ENCODE measurements around the gene NTHL1. TPM values are rescaled to one million over a fixed set of nuclear protein-coding genes. Genes with fewer than 3 reads are reported as not detected.

Gene NTHL1
- total RNA-seq, 1 experiment from 2014 or later = 52.0 TPM

GRCh38 chr16:2082983-2083364, 35.3 kb upstream of the NTHL1 start:
- H3K9me3 ChIP-seq (ENCODE audit: control insufficient read depth, low read depth, low read length) = no peaks in the 10 kb centered on the region
- no peak overlapping the region for H3K4me3 Mint-ChIP-seq
- H3K56ac ChIP-seq (ENCODE audit: insufficient read length, low read depth, low read length) = no peak overlapping the region
- H3K9ac ChIP-seq (ENCODE audit: extremely low read depth, insufficient read length, low read length) = no peak overlapping the region
- no peaks in the 10 kb centered on the region for H3K23me2 ChIP-seq (ENCODE audit: insufficient read length, low read depth, low read length, poor library complexity, severe bottlenecking)
- no peak overlapping the region for H4K8ac ChIP-seq (replicated peaks; ENCODE audit: insufficient read length, low read depth, low read length)
- H2BK120ac ChIP-seq (ENCODE audit: low read depth, low read length, poor library complexity, severe bottlenecking) = no peak overlapping the region
- peak overlapping the region in 1 of 3 experiments; percentile 89; a peak in 3 of 7 replicates for H3K27ac Mint-ChIP-seq
- no peak overlapping the region for H2BK12ac ChIP-seq (ENCODE audit: insufficient read length, low read depth, low read length)
- no peaks in the 10 kb centered on the region for H4K20me1 ChIP-seq (ENCODE audit: control insufficient read depth, insufficient read depth, insufficient read length)
- H2BK15ac ChIP-seq (ENCODE audit: low read depth, low read length) = no peak overlapping the region
- H3K4me1 Mint-ChIP-seq = no peaks in the 10 kb centered on the region
- peaks cover 0 to 19% (median 17%) of the 10 kb centered on the region in 3 experiments; a peak in 5 of 7 replicates for H3K36me3 Mint-ChIP-seq (ENCODE audit: insufficient read depth in 1 of 3, low read depth in 3 of 3)
- no peak overlapping the region for H3K4ac ChIP-seq (ENCODE audit: low read depth, low read length)
- no peaks in the 10 kb centered on the region for H3K79me1 ChIP-seq (ENCODE audit: insufficient read depth, low read depth, low read length, poor library complexity, severe bottlenecking)
- no peak for DNase-seq
- H3K27me3 Mint-ChIP-seq (ENCODE audit: low read depth) = no peaks in the 10 kb centered on the region
- WGBS (ENCODE audit: extremely low coverage, insufficient read length, low lambda C conversion rate) = no CpG with 5 or more reads among the region's 16 CpGs
- H4K91ac ChIP-seq (ENCODE audit: insufficient read length, low read depth, low read length) = no peak overlapping the region
- no peak overlapping the region for H3K14ac ChIP-seq (ENCODE audit: insufficient read depth, low read length)
- H3K18ac ChIP-seq (ENCODE audit: insufficient read length, low read depth, low read length) = no peak overlapping the region
- H3K4me1 ChIP-seq (ENCODE audit: insufficient read depth, low read length) = no peaks in the 10 kb centered on the region
- H4K5ac ChIP-seq (ENCODE audit: insufficient read length, low read depth, low read length) = no peak overlapping the region
- no peaks in the 10 kb centered on the region for H3K9me3 Mint-ChIP-seq
- H2AK5ac ChIP-seq (ENCODE audit: insufficient read length, low read length) = no peak overlapping the region
- no peaks in the 10 kb centered on the region for H3K79me2 ChIP-seq (ENCODE audit: insufficient read depth, low read length)
- no peak overlapping the region for H3K23ac ChIP-seq (ENCODE audit: insufficient read length, low read depth, low read length)
- H2BK20ac ChIP-seq (ENCODE audit: low read depth, low read length, poor library complexity, severe bottlenecking) = no peak overlapping the region
- no peak for TF ChIP-seq CTCF (conservative IDR thresholded peaks at IDR 0.05)
- H3K4me2 ChIP-seq (ENCODE audit: insufficient read depth, insufficient read length, low read length) = no peak overlapping the region
- H2AFZ ChIP-seq (ENCODE audit: low read length) = no peak overlapping the region
- no peak overlapping the region for H2BK5ac ChIP-seq (ENCODE audit: insufficient read length, low read length)
- no peaks in the 10 kb centered on the region for H3K27me3 ChIP-seq (ENCODE audit: insufficient read depth, low read length)
- H3K27ac ChIP-seq (ENCODE audit: insufficient read length, low read depth, low read length) = no peak overlapping the region
- H3T11ph ChIP-seq (ENCODE audit: low read length) = no peak overlapping the region
